Transverse colon (tissue), 4 donors: Measurements from ENCODE around the gene TMEM134. TPM values are rescaled to one million over a fixed set of nuclear protein-coding genes. Genes with fewer than 3 reads are reported as not detected.
A peak's percentile ranks its signal among the peaks of the same experiment; 100 is the strongest.

Experiments used
- DNase-seq: peaks from one replicate; pipeline ENCODE4 v3.0.0-alpha.2; 2019
- H3K27ac ChIP-seq, 4 donors: fragments of 200-600 bp; sonication (generic); 2 replicates each; pipeline ENCODE4 v1.5.1; 2016 to 2018; ENCODE audit warnings: inconsistent platforms in 4 of 4
- H3K27me3 ChIP-seq: fragments of 200-600 bp; sonication (generic); 2 replicates; pipeline ENCODE4 v1.5.1; 2017; ENCODE audit warnings: inconsistent platforms
- H3K36me3 ChIP-seq, 4 donors: fragments of 200-600 bp; sonication (generic); 2 replicates each; pipeline ENCODE4 v1.5.1; 2017 to 2019; ENCODE audit warnings: inconsistent platforms in 4 of 4
- H3K4me1 ChIP-seq, 4 donors: fragments of 200-600 bp; sonication (generic); 2 replicates each; pipeline ENCODE4 v1.5.1; 2017 to 2020; ENCODE audit warnings: inconsistent platforms in 4 of 4
- H3K4me3 ChIP-seq, 4 donors: fragments of 200-600 bp; sonication (generic); 1 replicate in 1 of 4; 2 replicates in 3 of 4; pipeline versions ENCODE4 v1.5.1 to v1.6.1; 2017 to 2019; ENCODE audit warnings: inconsistent platforms in 4 of 4
- H3K9me3 ChIP-seq, 2 donors: fragments of 200-600 bp; sonication (generic); 2 replicates each; pipeline ENCODE4 v1.5.1; 2017 to 2019; ENCODE audit warnings: inconsistent platforms in 2 of 2
- CTCF ChIP-seq, 5 experiments: fragments of 200-600 bp in 3 of 5; fragments of 450-650 bp in 2 of 5; sonication (generic) in 3 of 5; IDR thresholded peaks; 1 replicate in 2 of 5; 2 replicates in 3 of 5; pipeline ENCODE4 v1.5.1; 2016 to 2017; ENCODE audit warnings: antibody characterized with exemption in 5 of 5, inconsistent platforms in 3 of 5, mild to moderate bottlenecking in 2 of 5, moderate library complexity in 1 of 5
- EP300 ChIP-seq: sonication (generic); formaldehyde crosslinking; IDR thresholded peaks from one replicate; pipeline ENCODE4 v1.6.1; 2017; ENCODE audit warnings: antibody characterized with exemption, low read depth
- POLR2A ChIP-seq: fragments of 450-650 bp; IDR thresholded peaks from one replicate; pipeline ENCODE4 v1.6.1; 2016; ENCODE audit warnings: antibody characterized with exemption, mild to moderate bottlenecking, moderate library complexity
- POLR2AphosphoS5 ChIP-seq, 3 donors: sonication (generic); formaldehyde crosslinking; IDR thresholded peaks; one replicate each; pipeline ENCODE4 v1.6.1; 2016; ENCODE audit warnings: antibody characterized with exemption in 3 of 3
- WGBS, 2 donors: methylation state at CpG; one replicate each; pipeline ENCODE4 v1.1.5; 2018; ENCODE audit warnings: low coverage in 1 of 2; 5-methylcytosine and 5-hydroxymethylcytosine counted together
- in situ Hi-C, 4 donors: fragments of 200-750 bp; cut with MboI; loops; one replicate each; pipeline versions ENCODE4 v1.15.0 to v1.15.1; 2017; ENCODE audit warnings: low sequenced_read_pairs in 3 of 4, low pct_ligation_motif_present in 1 of 4, low pct_unique_long_range_greater_than_20kb in 1 of 4
- intact Hi-C: fragments of 100-400 bp; cut with DNase I; formaldehyde crosslinking; loops from one replicate; pipeline ENCODE4 v1.15.1; 2023; ENCODE audit warnings: low total_unique reads
- total RNA-seq, 4 donors: library from RNA; depleted of rRNA; stranded (reverse); fragments of >200 nt; gene quantifications; one replicate each; pipeline ENCODE4 v1.1.0, GENCODE V29; 2016

Gene TMEM134
- total RNA-seq, 4 donors from 2014 or later = 107 to 347 (median 115) TPM

DNA sequence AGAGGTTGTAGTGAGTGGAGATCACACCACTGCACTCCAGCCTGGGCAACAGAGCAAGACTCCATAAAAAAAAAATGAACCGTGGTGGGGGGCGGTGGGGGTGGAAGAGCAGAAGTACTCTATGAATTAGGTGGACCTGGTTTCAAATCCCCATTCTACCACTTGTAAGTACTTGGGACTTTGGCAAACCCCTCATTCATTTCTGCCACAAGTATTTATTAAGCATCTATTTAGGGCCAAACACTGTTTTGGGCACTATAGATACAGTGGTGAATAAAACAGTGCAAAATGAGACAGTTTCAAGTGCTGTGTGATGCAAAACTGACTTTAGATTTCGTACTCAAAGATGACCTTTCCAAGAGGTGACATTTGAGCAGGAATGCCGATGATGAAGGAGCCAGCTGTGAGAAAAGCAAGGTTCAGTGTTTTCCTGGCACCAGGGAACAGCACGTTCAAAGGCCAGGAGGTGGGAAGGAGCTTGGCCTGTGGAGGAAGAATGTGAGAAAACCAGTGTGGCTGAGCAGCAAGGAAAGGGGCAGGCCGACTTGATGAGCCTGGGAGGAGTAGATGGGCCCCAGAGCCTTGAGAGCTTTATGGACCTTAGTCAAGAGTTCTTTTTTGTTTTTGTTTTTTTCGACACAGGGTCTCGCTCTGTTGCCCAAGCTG lies 1.4 kb upstream of the TMEM134 start:
- H3K36me3 ChIP-seq = no peaks in the 10 kb centered on the region
- no peak for DNase-seq
- TF ChIP-seq POLR2AphosphoS5 (IDR thresholded peaks at IDR 0.05) = no peak
- TF ChIP-seq CTCF (IDR thresholded peaks at IDR 0.05) = no peak
- TF ChIP-seq EP300 = no peak
- no peak for TF ChIP-seq POLR2A
- WGBS, 2 donors = 72 to 73% methylated on average over 6 to 8 of the region's 8 CpGs
- in situ Hi-C loops (no loop called here), intact Hi-C loops (no loop called here)
- H3K9me3 ChIP-seq = no peaks in the 10 kb centered on the region
- peaks cover 9 to 27% (median 20%) of the 10 kb centered on the region in 4 donors for H3K4me1 ChIP-seq
- H3K27ac ChIP-seq = no peak overlapping the region
- H3K27me3 ChIP-seq = no peaks in the 10 kb centered on the region
- H3K4me3 ChIP-seq = no peak overlapping the region

DNA sequence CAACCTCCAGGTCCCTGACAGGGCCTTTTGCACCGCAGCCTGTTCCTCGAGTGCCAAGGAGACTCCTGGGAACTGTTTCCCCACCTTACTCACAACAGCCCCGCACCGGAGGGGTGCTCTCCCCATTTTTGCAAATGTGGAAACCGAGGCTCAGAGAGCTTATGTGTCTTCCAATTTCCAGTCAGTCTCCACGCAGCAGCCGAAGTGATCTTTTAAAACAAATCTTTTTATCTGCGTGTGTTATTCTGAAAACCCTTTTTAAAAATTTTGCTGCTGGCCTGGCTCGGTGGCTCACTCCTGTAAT lies 409 bp upstream of the TMEM134 start:
- H3K4me3 ChIP-seq = peak overlapping the region; percentile 23 to 82 (median 66)
- peaks cover 16 to 32% (median 27%) of the 10 kb centered on the region in 4 donors for H3K4me1 ChIP-seq
- H3K36me3 ChIP-seq = no peaks in the 10 kb centered on the region
- peak in 1 of 5 experiments; percentile 5 for TF ChIP-seq CTCF (IDR thresholded peaks at IDR 0.05)
- TF ChIP-seq POLR2AphosphoS5 (IDR thresholded peaks at IDR 0.05) = no peak
- TF ChIP-seq EP300 = no peak
- H3K27ac ChIP-seq = peak overlapping the region; percentile 86 to 90 (median 90)
- no peak for DNase-seq
- in situ Hi-C loops = no loop called here
- intact Hi-C loops = no loop called here
- no peaks in the 10 kb centered on the region for H3K9me3 ChIP-seq
- H3K27me3 ChIP-seq = no peaks in the 10 kb centered on the region
- WGBS, 2 donors = 8% methylated on average over 8 of the region's 9 CpGs; no CpG with 5 or more reads in 1 of the 2 donors

DNA sequence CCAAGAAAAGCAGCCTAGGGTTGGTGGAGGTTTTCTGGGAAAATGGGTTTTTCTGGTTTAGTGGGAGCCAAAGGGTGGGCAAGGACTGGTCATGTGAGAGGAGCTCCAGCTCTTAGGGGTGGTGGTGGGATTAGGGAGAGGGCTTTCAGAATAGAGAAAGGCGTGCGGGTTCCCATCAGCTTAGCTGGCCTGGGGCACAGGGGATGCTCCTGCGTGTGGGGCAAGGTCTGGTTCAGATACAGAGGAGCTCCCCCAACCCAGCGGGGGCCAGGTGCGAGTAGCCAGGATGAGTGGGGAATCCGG lies 644 bp downstream of the TMEM134 start:
- Histone ChIP-seq H3K4me3 (peak overlapping the region; percentile 53 to 82 (median 80)), H3K27me3 (no peaks in the 10 kb centered on the region), H3K27ac (peak overlapping the region; percentile 86 to 90 (median 90)), H3K9me3 (no peaks in the 10 kb centered on the region), H3K4me1 (peaks cover 22 to 41% (median 35%) of the 10 kb centered on the region in 4 donors), H3K36me3 (no peaks in the 10 kb centered on the region)
- DNase-seq = no peak
- no peak for TF ChIP-seq EP300
- TF ChIP-seq POLR2AphosphoS5 (IDR thresholded peaks at IDR 0.05) = no peak
- TF ChIP-seq POLR2A = no peak
- TF ChIP-seq CTCF (IDR thresholded peaks at IDR 0.05) = no peak
- intact Hi-C loops (no loop called here), in situ Hi-C loops (no loop called here)
- 1% methylated on average over 6 of the region's 6 CpGs; no CpG with 5 or more reads in 1 of the 2 donors for WGBS, 2 donors

DNA sequence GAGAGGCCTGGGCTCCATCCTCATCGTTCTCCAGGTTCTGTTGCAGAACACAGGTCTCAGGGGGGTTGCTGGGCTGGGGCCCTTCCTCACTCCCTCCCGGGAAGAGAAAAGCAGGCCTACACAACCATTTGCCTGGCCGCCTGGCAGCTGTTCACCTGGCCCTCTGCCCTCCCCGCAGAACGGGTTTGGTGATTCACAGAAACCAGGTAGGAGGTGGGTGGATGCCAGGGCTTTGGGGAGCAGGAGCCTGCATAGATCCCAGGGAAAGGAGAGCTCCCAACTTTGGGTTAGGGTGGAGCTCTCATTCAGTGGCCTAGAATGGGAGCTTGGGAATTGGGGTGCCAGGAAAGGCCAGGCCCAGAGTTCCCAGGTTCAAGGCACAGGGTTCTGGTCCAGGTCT lies 995 bp downstream of the TMEM134 start:
- TF ChIP-seq POLR2A (peak; percentile 34), POLR2AphosphoS5 (IDR thresholded peaks at IDR 0.05) (peak in 2 of 3 donors; percentile 41 to 71), CTCF (IDR thresholded peaks at IDR 0.05) (no peak), EP300 (no peak)
- in situ Hi-C loops (no loop called here), intact Hi-C loops (no loop called here)
- Histone ChIP-seq H3K4me3 (peak overlapping the region; percentile 53 to 82 (median 80)), H3K27me3 (no peaks in the 10 kb centered on the region), H3K4me1 (peaks cover 22 to 41% (median 35%) of the 10 kb centered on the region in 4 donors), H3K9me3 (no peaks in the 10 kb centered on the region), H3K27ac (peak overlapping the region; percentile 86 to 90 (median 90)), H3K36me3 (no peaks in the 10 kb centered on the region)
- peak; percentile 80 for DNase-seq
- 28% methylated on average over 5 of the region's 5 CpGs; no CpG with 5 or more reads in 1 of the 2 donors for WGBS, 2 donors
